IPS-NIHi7 (cell line): ENCODE results near the gene AGRN.
A peak's percentile ranks its signal among the peaks of the same experiment; 100 is the strongest.
"Not testable (repeated sequence)": the region's sequence is repeated elsewhere in the genome, so short reads cannot be mapped to it uniquely, and the experiment has no call there.

Experiments
- DNase-seq: peaks from one replicate; pipeline ENCODE4 v3.0.0; 2012; ENCODE audit warnings: mixed read lengths; ENCODE audit errors: extremely low spot score

Gene AGRN

GRCh38 chr1:1092149-1092855, 72.4 kb downstream of the AGRN start:
- peak; percentile 7 for DNase-seq

GRCh38 chr1:1092894-1093609, 73.1 kb downstream of the AGRN start:
- DNase-seq = no peak

GRCh38 chr1:1093610-1093943, 73.7 kb downstream of the AGRN start:
- no peak for DNase-seq

GRCh38 chr1:1094981-1095380, 75.1 kb downstream of the AGRN start:
- no peak for DNase-seq

GRCh38 chr1:1096136-1096535, 76.2 kb downstream of the AGRN start:
- not testable (repeated sequence) for DNase-seq

- DNase-seq = no peak
Measured at GRCh38 chr1:1098681-1099421, 78.9 kb downstream of the AGRN start.

- no peak for DNase-seq
Measured at GRCh38 chr1:1099506-1100183, 79.7 kb downstream of the AGRN start.

GRCh38 chr1:1100296-1100695, 80.4 kb downstream of the AGRN start:
- DNase-seq = no peak

- DNase-seq = no peak
Measured at GRCh38 chr1:1101503-1101902, 81.6 kb downstream of the AGRN start.

- not testable (repeated sequence) for DNase-seq
Measured at GRCh38 chr1:1104152-1104551, 84.2 kb downstream of the AGRN start.
